GM06990 (cell line): ENCODE results near the gene RAB3GAP1.

Experiments
- DNase-seq: peaks from one replicate; pipeline ENCODE4 v3.0.0-alpha.2; 2011; ENCODE audit not compliant: insufficient read length; ENCODE audit errors: extremely low read depth
- H3K27me3 ChIP-seq: replicated peaks from 2 replicates; pipeline ENCODE4 v1.6.0; 2011; ENCODE audit warnings: low read length; ENCODE audit not compliant: control insufficient read depth, insufficient read depth
- H3K36me3 ChIP-seq: 2 replicates; pipeline ENCODE4 v1.5.1; 2011; ENCODE audit warnings: low read length; ENCODE audit not compliant: control insufficient read depth, insufficient read depth
- H3K4me3 ChIP-seq: replicated peaks from 2 replicates; pipeline ENCODE4 v1.5.1; 2011; ENCODE audit warnings: low read depth, mild to moderate bottlenecking, control low read depth, low read length
- TF ChIP-seq, protein P1 (sequence below): IDR thresholded peaks from 2 replicates; pipeline ENCODE4 v1.5.1; 2011; ENCODE audit warnings: low read length, control low read depth, mild to moderate bottlenecking, inconsistent platforms; ENCODE audit not compliant: insufficient read depth, poor library complexity, severe bottlenecking

The RAB3GAP1 gene

DNA sequence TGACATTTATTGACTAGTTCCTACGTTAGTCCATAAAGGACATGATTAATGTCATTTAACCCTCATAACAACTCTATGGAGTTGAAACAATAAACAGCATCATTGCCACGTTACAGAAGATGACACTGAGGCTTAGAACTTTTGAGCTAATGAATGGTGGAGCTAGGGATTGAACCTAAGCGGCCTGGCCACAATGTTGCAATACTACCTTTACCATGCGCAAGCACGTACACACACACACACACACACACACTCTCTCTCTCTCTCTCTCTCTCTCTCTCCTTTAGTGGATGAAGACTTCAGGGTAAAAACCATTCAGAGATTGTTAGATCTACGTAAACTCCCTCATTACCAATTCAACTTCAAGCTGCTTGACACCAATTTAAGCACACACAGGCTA lies 4.0 kb upstream of the RAB3GAP1 start:
- TF ChIP-seq, protein P1, sequence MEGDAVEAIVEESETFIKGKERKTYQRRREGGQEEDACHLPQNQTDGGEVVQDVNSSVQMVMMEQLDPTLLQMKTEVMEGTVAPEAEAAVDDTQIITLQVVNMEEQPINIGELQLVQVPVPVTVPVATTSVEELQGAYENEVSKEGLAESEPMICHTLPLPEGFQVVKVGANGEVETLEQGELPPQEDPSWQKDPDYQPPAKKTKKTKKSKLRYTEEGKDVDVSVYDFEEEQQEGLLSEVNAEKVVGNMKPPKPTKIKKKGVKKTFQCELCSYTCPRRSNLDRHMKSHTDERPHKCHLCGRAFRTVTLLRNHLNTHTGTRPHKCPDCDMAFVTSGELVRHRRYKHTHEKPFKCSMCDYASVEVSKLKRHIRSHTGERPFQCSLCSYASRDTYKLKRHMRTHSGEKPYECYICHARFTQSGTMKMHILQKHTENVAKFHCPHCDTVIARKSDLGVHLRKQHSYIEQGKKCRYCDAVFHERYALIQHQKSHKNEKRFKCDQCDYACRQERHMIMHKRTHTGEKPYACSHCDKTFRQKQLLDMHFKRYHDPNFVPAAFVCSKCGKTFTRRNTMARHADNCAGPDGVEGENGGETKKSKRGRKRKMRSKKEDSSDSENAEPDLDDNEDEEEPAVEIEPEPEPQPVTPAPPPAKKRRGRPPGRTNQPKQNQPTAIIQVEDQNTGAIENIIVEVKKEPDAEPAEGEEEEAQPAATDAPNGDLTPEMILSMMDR = no peak
- H3K36me3 ChIP-seq = no peaks in the 10 kb centered on the region
- no peak overlapping the region for H3K4me3 ChIP-seq
- no peak for DNase-seq
- no peaks in the 10 kb centered on the region for H3K27me3 ChIP-seq

DNA sequence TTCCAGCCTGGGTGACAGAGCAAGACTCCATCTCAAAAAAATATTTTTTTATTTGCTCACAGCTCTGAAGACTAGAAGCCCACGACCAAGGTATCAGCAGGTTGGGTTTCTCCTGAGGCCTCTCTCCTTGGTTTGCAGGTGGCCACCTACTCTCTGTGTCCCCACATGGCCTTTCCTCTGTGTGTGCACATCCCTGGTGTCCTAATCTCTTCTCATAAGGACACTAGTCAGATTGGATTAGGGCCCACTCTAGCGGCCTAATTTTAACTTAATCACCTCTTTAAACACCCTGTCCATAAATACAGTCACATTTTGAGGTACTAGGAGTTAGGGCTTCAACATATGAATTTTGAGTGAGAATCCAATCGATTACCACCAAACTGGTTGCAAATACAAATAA lies 2.0 kb upstream of the RAB3GAP1 start:
- no peaks in the 10 kb centered on the region for H3K27me3 ChIP-seq
- H3K4me3 ChIP-seq = no peak overlapping the region
- no peaks in the 10 kb centered on the region; the same call in 1 of the 2 replicates for H3K36me3 ChIP-seq
- no peak for DNase-seq
- TF ChIP-seq, protein P1 = no peak

DNA sequence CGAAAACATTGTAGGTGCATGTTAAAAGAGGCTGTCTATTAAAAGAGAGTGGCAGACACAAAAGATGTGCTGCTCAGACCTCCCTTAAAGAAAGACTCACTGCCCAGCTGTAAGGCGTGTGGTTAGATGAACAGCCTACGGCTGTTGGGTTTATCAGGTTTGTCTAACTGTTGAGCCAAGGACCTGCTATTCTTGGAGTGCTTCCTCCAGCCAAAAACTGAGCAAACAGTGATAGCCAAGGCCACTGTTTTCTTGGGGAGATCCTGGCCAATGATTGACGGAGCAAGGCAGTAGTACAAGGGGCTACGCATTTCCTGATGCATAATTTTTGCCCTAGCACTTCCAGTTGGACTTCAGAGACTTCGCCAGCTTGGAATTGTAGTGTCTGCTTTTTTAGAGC lies 1.4 kb upstream of the RAB3GAP1 start:
- TF ChIP-seq, protein P1 = no peak

DNA sequence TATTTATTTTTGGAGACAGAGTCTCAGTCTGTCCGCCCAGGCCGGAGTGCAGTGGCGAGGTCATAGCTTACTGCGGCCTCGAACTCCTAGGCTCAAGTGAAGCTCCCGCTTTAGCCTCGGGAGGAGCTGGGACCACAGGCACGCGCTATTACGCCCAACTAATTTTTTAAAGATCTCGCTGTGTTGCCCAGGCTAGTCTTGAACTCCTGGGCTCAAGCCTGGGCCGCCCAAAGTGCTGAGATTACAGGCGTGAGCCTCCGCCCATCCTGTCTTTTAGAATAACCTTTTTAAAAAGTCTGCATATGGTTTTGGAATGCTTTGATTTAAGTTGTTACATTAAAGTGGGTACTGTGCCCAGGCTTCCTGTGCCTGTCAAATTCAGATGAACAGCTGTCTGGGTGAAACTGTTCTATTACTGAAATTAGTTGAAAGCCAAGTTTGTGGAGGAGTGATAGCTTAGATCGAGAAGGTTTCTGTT lies 944 bp downstream of the RAB3GAP1 start:
- peak; percentile 18 for DNase-seq
- TF ChIP-seq, protein P1 = no peak
- peak overlapping the region; percentile 78 for H3K4me3 ChIP-seq
- H3K36me3 ChIP-seq = no peaks in the 10 kb centered on the region; the same call in 1 of the 2 replicates
- H3K27me3 ChIP-seq = no peaks in the 10 kb centered on the region

More for the DNA sequence above, 1.4 kb upstream of the RAB3GAP1 start:
- H3K4me3 ChIP-seq = no peak overlapping the region
- no peaks in the 10 kb centered on the region; the same call in 1 of the 2 replicates for H3K36me3 ChIP-seq
- H3K27me3 ChIP-seq = no peaks in the 10 kb centered on the region
- no peak for DNase-seq

DNA sequence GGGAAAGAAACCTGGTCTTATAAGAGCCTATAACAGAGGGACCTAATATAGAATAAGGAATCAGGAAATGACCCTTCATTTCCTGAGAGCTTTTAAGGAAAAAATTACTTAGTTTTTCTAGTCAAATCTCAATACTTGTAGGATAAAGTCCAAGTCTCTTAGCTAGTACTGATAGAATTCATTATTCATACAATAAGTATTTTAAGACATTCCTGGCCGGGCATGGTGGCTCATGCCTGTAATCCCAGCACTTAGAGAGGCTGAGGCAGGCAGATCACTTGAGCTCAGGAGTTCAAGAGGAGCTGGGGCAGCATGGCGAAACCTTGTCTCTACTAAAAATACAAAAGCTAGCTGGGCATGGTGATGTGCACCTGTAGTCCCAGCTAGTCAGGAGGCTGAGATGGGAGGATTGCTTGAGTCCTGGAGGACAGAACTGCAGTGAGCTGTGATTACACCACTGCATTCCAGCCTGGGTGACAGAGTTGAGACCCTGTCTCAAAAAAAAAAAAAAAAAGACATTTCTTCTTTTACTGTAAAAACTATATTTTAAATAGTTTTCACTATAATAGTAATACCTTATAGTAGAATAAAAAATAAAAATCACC lies 3.2 kb downstream of the RAB3GAP1 start:
- H3K27me3 ChIP-seq = no peaks in the 10 kb centered on the region
- no peak for DNase-seq
- no peaks in the 10 kb centered on the region; the same call in 1 of the 2 replicates for H3K36me3 ChIP-seq
- H3K4me3 ChIP-seq = no peak overlapping the region
- TF ChIP-seq, protein P1 = no peak
